HAP-1 (cell line): ENCODE data around the gene MSANTD3.

Experiments
- DNase-seq, 2 experiments: peaks; one replicate each; pipeline ENCODE4 v3.0.0-alpha.2; 2016 to 2020; ENCODE audit warnings: low spot score in 2 of 2
- H3K27me3 ChIP-seq: fragments of 250-450 bp; sonication (Bioruptor Pico); 2 replicates; pipeline ENCODE4 v1.5.1; 2020; ENCODE audit warnings: low read depth, mild to moderate bottlenecking, moderate library complexity
- H3K36me3 ChIP-seq: fragments of 250-450 bp; sonication (Bioruptor Pico); replicated peaks from 2 replicates; pipeline ENCODE4 v1.5.1; 2020; ENCODE audit warnings: mild to moderate bottlenecking
- H3K4me1 ChIP-seq: fragments of 250-450 bp; sonication (Bioruptor Pico); 2 replicates; pipeline ENCODE4 v1.5.1; 2020; ENCODE audit warnings: mild to moderate bottlenecking
- H3K4me3 ChIP-seq: fragments of 250-450 bp; sonication (Bioruptor Pico); 2 replicates; pipeline ENCODE4 v1.5.1; 2020; ENCODE audit warnings: mild to moderate bottlenecking, moderate library complexity
- H3K9me3 ChIP-seq: fragments of 250-450 bp; sonication (Bioruptor Pico); 2 replicates; pipeline ENCODE4 v1.5.1; 2020; ENCODE audit warnings: mild to moderate bottlenecking, moderate library complexity
- in situ Hi-C: fragments of 300-500 bp; cut with MboI; formaldehyde crosslinking; loops from 3 replicates; pipeline ENCODE4 v1.14.3; 2020; ENCODE audit warnings: low sequenced_read_pairs, inconsistent platforms, mixed read lengths

The MSANTD3 gene

DNA sequence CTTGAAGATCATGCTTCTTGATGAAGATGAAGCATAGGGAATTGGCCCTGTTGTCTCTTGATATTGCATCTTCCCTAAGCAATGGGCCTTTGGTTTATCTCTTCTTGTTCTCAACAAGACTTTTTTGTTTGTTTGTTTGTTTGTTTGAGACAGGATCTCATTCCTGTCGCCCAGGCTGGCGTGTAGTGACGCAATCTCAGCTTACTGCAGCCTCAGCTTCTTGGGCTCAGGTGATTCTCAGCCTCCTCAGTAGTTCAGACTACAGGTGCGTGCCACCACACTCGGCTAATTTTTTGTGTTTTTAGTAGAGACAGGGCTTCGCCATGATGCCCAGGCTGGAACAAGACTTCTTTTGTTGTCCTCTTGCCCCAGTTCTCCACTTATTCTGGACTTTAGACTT lies 51.2 kb downstream of the MSANTD3 start:
- H3K27me3 ChIP-seq = no peaks in the 10 kb centered on the region
- H3K36me3 ChIP-seq = no peaks in the 10 kb centered on the region
- no peak overlapping the region for H3K4me3 ChIP-seq
- no peak for DNase-seq
- in situ Hi-C loops = no loop called here
- peaks cover 5% of the 10 kb centered on the region for H3K4me1 ChIP-seq
- no peaks in the 10 kb centered on the region for H3K9me3 ChIP-seq

DNA sequence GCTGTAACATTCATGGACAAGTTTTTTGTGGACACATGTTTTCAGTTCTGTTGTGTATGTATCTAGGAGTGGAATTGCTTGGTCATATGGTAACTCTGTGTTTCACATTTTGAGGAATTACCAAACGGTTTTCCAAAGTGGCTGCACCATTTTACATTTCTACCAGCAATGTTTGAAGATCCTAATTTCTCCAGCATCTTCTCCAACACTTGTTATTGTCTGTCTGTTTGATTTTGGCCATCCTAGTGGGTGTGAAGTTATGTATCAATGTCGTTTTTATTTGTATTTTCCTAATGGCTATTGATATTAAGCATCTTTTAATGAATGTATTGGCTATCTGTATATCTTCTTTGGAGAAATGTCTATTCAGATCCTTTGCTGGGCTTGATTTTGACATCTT lies 52.9 kb downstream of the MSANTD3 start:
- in situ Hi-C loops = no loop called here
- Histone ChIP-seq H3K9me3 (no peaks in the 10 kb centered on the region), H3K27me3 (no peaks in the 10 kb centered on the region), H3K36me3 (no peaks in the 10 kb centered on the region), H3K4me1 (peaks cover 5% of the 10 kb centered on the region), H3K4me3 (no peak overlapping the region)
- no peak for DNase-seq

DNA sequence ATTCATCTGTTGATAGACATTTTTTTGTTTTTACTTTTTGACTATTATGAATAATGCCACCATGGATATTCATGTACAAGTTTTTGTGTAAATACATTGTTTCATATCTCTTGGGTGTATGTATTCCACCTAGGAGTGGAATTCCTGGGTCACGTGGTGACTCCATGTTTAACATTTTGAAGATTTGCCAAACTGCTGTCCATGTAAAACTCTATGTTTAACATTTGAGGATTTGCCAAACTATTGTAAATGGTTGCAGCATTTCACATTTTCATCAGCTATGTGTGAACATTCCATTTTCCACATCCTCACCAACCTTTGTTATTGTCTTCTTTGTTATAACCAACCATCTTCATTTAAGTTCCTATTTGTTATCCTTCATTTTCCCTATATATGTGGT lies 58.3 kb downstream of the MSANTD3 start:
- DNase-seq = no peak
- Histone ChIP-seq H3K27me3 (no peaks in the 10 kb centered on the region), H3K36me3 (no peaks in the 10 kb centered on the region), H3K4me1 (no peaks in the 10 kb centered on the region), H3K9me3 (no peaks in the 10 kb centered on the region), H3K4me3 (no peak overlapping the region)
- in situ Hi-C loops = no loop called here

DNA sequence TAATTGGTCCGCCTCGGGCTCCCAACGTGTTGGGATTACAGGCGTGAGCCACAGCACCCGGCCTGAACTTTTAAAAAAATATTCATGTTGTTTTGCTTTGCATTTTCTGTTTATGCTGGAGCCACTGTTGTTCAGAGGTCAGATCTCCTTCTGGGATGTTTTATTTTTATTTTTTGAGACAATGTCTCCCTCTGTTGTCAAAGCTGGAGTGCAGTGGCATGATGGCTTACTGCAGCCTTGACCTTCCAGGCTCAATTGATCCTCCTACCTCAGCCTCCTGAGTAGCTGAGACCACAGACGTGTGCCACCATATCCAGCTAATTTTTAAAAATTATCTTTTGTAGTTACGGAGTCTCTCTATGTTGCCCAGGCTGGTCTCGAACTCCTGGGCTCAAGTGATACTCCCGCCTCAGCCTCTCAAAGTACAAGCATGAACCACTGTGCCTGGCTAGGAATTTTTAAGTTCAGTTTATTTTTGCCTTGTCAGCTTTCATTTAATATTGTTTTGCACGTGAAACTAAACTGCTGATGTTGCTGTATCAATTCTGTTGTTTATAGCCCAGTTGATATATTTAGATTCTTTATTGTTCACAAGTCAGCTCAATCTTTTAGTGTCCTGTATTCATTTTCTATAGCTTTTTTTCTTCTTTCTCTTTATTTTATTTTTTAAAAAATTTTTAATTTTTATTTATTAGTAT lies 59.7 kb downstream of the MSANTD3 start:
- Histone ChIP-seq H3K27me3 (no peaks in the 10 kb centered on the region), H3K4me3 (no peak overlapping the region), H3K4me1 (no peaks in the 10 kb centered on the region), H3K36me3 (no peaks in the 10 kb centered on the region), H3K9me3 (no peaks in the 10 kb centered on the region)
- in situ Hi-C loops = no loop called here
- no peak for DNase-seq

DNA sequence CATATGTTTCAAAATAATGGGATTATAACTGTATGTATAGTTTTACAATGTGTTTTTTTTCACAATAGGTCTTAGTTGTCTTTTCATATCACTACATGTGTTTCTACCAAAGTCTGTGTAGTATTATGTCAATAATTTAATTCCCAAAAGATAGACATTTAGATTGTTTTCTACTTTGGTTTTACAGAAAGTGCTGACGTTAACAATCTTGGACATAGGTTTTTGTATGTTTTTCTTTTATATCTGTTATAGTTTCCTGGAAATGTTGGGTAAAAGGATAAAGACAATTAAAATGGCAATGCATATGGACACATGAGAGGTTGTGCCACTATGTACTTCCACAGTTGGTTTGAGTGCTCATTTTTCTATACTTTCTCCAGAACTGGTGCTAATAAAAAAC lies 61.2 kb downstream of the MSANTD3 start:
- H3K9me3 ChIP-seq = no peaks in the 10 kb centered on the region
- in situ Hi-C loops = no loop called here
- no peak overlapping the region for H3K4me3 ChIP-seq
- H3K4me1 ChIP-seq = peaks cover 12% of the 10 kb centered on the region
- no peaks in the 10 kb centered on the region for H3K36me3 ChIP-seq
- H3K27me3 ChIP-seq = no peaks in the 10 kb centered on the region
- DNase-seq = no peak

DNA sequence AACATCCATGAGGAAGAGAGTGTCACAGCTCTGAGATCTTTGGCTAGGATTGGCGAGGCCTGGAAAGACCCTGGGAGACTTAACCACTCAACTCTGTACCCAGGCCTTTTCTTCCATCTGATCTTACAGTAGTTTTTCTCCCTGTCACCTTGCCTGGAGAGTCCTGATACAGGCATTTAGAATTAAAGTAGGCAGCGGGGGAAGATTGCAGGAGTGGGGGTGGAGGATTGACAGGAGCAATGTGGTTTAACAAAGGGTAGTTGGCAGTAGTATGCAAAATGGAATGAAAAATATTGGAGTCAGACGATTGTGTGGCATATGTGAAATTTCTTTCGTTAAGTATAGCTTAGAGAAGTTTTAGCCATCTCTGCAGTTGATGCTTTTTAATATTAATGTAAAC lies 62.9 kb downstream of the MSANTD3 start:
- Histone ChIP-seq H3K27me3 (no peaks in the 10 kb centered on the region), H3K36me3 (no peaks in the 10 kb centered on the region), H3K4me1 (peaks cover 19% of the 10 kb centered on the region), H3K9me3 (no peaks in the 10 kb centered on the region), H3K4me3 (no peak overlapping the region)
- DNase-seq = no peak
- in situ Hi-C loops = no loop called here

DNA sequence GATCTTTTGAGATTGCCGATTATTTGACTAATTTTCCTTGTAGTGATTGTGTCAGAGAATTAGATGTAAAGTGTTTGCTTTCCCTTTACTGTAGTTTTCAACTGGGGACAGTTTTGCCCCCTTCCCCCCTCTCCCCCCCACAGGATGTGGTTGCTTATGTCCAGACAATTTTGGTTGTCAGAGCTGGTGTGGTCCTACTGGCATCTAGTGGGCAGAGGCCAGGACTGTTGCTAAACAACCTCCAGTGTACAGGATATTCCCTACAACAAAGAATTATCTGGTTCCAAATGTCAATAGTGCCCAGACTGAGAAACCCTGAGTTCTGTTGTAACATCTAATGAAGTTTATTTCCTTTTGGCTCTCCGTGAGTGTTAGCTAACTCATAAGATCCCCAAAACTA lies 66.0 kb downstream of the MSANTD3 start:
- H3K4me1 ChIP-seq = peaks cover 19% of the 10 kb centered on the region
- no peaks in the 10 kb centered on the region for H3K36me3 ChIP-seq
- no peaks in the 10 kb centered on the region for H3K27me3 ChIP-seq
- in situ Hi-C loops = no loop called here
- H3K9me3 ChIP-seq = no peaks in the 10 kb centered on the region
- no peak overlapping the region for H3K4me3 ChIP-seq
- peak in 1 of 2 experiments; percentile 11 for DNase-seq

DNA sequence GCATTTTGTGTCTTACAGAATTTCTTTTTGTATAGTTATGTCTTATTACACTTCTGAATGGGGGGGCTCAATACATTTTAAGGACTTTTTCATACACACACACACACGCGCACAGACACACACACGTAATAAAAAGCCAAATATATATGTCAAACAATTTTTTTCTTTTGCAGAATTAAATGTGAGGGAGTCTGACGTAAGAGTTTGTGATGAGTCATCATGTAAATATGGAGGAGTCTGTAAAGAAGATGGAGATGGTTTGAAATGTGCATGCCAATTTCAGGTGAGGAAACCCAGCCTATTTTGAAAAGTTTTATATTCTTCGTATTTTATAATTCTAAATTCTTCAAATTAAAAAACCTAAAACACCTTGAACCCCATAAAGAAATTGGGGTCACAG lies 71.6 kb downstream of the MSANTD3 start:
- H3K27me3 ChIP-seq = no peaks in the 10 kb centered on the region
- H3K4me3 ChIP-seq = no peak overlapping the region
- H3K36me3 ChIP-seq = peaks cover 6% of the 10 kb centered on the region
- H3K9me3 ChIP-seq = no peaks in the 10 kb centered on the region
- peaks cover 5% of the 10 kb centered on the region for H3K4me1 ChIP-seq
- in situ Hi-C loops = no loop called here
- no peak for DNase-seq

DNA sequence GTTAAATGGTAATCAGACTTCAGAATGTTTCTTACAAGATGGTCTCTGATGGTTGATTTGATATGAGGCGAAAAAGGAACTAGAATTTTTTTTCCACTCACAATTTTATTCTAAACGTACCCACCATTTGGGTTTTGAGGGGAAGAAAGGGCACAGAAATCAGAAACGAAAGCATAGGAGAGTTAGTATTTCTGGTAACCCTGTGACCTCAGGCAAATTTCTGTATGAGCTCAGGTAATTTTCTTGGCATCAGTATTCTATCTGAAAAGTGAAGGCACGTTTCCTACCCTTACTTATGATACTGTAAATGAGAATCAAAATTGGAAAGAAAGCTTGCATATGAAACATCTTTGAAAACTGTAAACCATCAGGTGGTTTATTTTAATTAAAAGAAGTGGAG lies 72.5 kb downstream of the MSANTD3 start:
- peaks cover 9% of the 10 kb centered on the region for H3K36me3 ChIP-seq
- in situ Hi-C loops = no loop called here

DNA sequence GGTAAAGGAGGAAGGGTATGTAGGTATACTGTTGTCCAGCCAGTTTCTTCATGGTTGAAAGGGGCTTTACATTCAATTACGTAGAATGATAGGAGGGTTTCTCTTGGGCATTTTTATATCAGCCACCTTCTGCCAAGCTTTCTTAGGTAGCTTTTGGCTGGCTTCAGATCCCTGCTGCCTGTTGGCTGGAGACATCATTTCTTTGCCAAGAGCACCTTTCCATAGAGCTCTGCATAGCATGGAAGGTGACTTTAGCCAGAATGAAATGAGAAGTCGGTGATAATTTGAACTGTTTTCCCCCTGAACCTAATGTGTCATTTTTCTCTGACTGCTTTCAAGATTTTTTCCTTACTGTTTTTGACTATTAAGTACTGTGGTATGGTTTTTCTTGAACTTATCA lies 72.9 kb downstream of the MSANTD3 start:
- Histone ChIP-seq H3K27me3 (no peaks in the 10 kb centered on the region), H3K4me3 (no peak overlapping the region), H3K9me3 (no peaks in the 10 kb centered on the region), H3K4me1 (peaks cover 3% of the 10 kb centered on the region; the same call in 1 of the 2 replicates), H3K36me3 (peaks cover 9% of the 10 kb centered on the region)
- in situ Hi-C loops = no loop called here
- no peak for DNase-seq

More for the DNA sequence above, 72.5 kb downstream of the MSANTD3 start:
- Histone ChIP-seq H3K4me1 (peaks cover 3% of the 10 kb centered on the region; the same call in 1 of the 2 replicates), H3K27me3 (no peaks in the 10 kb centered on the region), H3K4me3 (no peak overlapping the region), H3K9me3 (no peaks in the 10 kb centered on the region)
- no peak for DNase-seq
